GM12892 (cell line): ENCODE data around the gene PLEKHA4.

Experiments used
- POLR2A ChIP-seq: IDR thresholded peaks from 2 replicates; pipeline ENCODE4 v1.6.1; 2011; ENCODE audit warnings: low read depth, low read length, control low read depth
- POLR2AphosphoS5 ChIP-seq: IDR thresholded peaks from 2 replicates; pipeline ENCODE4 v1.6.1; 2011; ENCODE audit warnings: low read depth, low read length, control low read depth
- TAF1 ChIP-seq: IDR thresholded peaks from 2 replicates; pipeline ENCODE4 v1.6.1; 2011; ENCODE audit warnings: low read depth, mild to moderate bottlenecking, control low read depth, low read length, borderline replicate concordance

- TF ChIP-seq TAF1, result no peak
- no peak for TF ChIP-seq POLR2A
- TF ChIP-seq POLR2AphosphoS5, result no peak
Measured at GRCh38 chr19:48817585-48818124, 50.8 kb downstream of the PLEKHA4 start.
